GM20000 (cell line): ENCODE measurements around the gene TIA1.
"Not testable (repeated sequence)": the region's sequence is repeated elsewhere in the genome, so short reads cannot be mapped to it uniquely, and the experiment has no call there.

Experiments
- DNase-seq: peaks from one replicate; pipeline ENCODE4 v3.0.0; 2012; ENCODE audit warnings: low spot score
- TF ChIP-seq, protein P1 (sequence below): IDR thresholded peaks from 2 replicates; pipeline ENCODE4 v1.5.1; 2012; ENCODE audit warnings: mild to moderate bottlenecking, control low read depth; ENCODE audit errors: extremely low read depth, missing control alignments

TIA1 gene

GRCh38 chr2:70173520-70173919 is 74.9 kb downstream of the TIA1 start:
- no peak for DNase-seq
- TF ChIP-seq, protein P1, sequence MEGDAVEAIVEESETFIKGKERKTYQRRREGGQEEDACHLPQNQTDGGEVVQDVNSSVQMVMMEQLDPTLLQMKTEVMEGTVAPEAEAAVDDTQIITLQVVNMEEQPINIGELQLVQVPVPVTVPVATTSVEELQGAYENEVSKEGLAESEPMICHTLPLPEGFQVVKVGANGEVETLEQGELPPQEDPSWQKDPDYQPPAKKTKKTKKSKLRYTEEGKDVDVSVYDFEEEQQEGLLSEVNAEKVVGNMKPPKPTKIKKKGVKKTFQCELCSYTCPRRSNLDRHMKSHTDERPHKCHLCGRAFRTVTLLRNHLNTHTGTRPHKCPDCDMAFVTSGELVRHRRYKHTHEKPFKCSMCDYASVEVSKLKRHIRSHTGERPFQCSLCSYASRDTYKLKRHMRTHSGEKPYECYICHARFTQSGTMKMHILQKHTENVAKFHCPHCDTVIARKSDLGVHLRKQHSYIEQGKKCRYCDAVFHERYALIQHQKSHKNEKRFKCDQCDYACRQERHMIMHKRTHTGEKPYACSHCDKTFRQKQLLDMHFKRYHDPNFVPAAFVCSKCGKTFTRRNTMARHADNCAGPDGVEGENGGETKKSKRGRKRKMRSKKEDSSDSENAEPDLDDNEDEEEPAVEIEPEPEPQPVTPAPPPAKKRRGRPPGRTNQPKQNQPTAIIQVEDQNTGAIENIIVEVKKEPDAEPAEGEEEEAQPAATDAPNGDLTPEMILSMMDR, result no peak

- not testable (repeated sequence) for DNase-seq
Measured at GRCh38 chr2:70169654-70170245, 78.7 kb downstream of the TIA1 start.

GRCh38 chr2:70161069-70161534 is 87.3 kb downstream of the TIA1 start:
- DNase-seq, result no peak
- TF ChIP-seq, protein P1, result no peak

DNA sequence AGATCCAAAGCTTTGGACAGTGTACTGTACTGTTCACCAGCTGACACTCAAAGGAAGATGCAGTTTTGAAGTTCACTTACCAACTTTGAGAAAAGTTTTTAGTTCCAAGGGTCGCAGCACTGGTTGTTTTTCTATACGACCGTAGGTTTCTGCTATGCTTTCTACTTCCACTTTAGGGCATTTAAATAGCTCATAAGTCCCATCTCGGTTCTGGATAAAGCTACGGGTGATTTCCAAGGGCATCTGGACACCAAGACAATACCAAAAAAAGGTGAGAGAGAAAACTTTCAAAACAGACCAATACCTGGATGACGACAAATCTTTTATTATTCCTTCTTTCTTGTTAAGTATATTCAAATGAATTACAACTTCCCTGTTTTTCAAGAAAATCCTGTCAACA is 87.9 kb downstream of the TIA1 start:
- DNase-seq, result no peak
- TF ChIP-seq, protein P1, result no peak
